CD4-positive, alpha-beta T cell treated with Interleukin-15 for 4 hours (primary cell): Measurements from ENCODE around the gene MYO7B.

Experiments used
- DNase-seq: peaks from one replicate; pipeline ENCODE4 v3.0.0-alpha.2; 2020; ENCODE audit warnings: low spot score

Gene MYO7B

GRCh38 chr2:127535422-127535901, at the start of gene MYO7B:
TSS of gene MYO7B (plus strand) at chr2:127535683. CDS start at chr2:127559723, 24,040 bp downstream.
- DNase-seq = no peak

- DNase-seq = no peak
Observed at GRCh38 chr2:127485694-127486071, 49.8 kb upstream of the MYO7B start.

DNA sequence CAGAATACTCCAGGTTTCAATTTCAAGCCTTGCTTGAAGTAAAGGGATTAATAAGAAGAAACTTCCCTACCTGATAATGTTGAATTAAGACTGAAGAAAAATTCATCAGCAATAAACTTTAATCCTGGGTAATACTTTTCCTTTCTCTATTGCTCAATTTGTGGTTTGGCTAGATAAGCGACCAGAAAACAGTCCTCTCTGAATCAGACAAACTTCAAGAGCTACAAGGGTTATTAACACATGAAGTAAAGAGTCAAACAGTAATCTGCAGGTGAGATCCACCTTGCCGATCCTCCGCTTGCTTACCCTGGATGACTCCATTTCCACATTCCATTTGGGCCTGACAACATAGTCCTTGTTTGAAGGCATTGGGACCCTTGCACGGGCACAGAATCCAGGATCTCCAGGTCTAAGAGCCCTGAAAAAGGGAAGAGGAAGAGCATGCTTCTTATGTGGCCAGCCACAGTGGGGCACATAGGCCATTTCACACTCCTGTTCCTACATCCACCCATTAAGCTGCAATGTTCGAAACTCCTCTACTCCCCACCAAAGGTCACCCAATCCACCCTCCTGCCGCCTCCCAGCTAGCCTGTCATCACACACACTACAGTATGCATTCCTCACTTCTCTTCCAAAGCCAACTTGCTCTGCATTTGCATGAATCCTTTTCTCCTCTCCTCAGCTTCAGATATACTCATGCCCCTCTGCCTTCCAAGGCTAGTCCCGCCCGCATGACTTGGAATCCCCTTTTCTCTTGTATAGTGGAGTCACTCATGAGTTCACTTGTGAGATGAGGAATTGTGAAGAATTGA, 49.0 kb upstream of the MYO7B start:
- DNase-seq = no peak

- DNase-seq = no peak
Observed at GRCh38 chr2:127490283-127490682, 45.2 kb upstream of the MYO7B start.

- no peak for DNase-seq
Observed at GRCh38 chr2:127498386-127498785, 37.1 kb upstream of the MYO7B start.

DNA sequence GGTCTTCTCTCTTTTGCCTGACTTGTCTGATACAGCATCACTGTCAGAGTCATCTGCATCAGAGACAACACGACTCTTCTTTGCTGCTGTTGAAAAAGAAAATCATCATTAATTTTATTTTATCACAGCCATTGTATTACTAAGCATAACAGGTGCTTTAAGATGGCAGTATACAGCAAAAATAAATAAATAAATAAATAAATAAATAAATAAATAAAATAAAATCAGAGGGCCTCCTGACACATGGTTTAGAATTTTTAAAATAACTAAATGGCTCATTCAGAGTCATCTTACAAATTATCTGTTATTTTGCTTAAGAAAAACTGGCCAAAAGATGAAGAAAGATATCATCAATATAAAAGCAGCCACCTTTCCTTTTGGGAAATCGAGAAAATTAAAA, 32.0 kb upstream of the MYO7B start:
- DNase-seq = no peak

GRCh38 chr2:127504552-127505430, 30.7 kb upstream of the MYO7B start:
- DNase-seq = no peak

GRCh38 chr2:127506510-127506909, 29.0 kb upstream of the MYO7B start:
- DNase-seq = no peak

- DNase-seq = no peak
Observed at GRCh38 chr2:127508023-127508630, 27.4 kb upstream of the MYO7B start.

DNA sequence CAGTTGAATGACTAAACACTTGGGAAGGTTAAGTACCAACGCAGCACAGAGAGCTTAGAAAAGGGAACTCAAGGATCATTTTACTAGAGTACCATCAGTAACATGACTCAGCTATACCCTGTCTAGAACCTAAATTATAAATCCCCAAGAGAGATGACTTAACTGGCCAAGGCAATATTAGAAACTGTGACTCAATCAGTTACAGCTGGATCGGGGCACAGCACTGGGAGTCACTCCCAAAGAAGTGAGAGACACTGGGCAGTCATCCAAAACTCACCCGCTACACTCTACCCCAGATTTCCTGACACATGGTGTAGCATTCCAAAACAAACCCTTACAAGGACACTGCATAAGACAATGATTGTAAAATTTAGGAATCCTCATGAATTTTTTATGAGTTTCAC, 26.9 kb upstream of the MYO7B start:
- no peak for DNase-seq

- no peak for DNase-seq
Observed at GRCh38 chr2:127510073-127510472, 25.4 kb upstream of the MYO7B start.

DNA sequence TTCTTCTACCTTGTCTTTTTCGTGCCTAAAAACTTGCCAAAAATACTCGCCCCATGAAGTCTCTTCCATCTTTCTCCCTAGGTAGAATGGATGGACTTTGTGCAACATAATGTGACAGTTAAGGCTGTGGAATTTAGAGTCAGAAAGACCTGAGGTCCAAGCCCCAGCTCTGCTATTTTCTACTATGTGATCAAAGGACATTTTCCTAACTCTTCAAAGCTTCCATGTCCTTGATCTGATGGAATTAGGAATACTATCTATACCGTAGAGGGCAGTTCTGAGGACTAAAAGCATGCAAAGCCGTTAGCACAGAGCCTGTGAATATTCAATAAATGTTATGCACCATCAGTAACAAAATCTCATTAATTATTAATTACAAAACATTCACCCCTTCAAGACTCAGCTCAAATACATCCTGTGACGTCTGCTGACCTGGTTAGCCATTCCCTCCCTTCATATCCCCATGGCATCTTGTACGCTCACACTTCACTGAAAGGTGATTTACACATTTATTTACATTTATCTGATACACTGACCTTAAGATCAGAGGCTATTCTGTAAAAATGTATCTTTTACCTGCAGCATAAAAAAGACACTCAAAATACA, 24.3 kb upstream of the MYO7B start:
- no peak for DNase-seq

- DNase-seq = no peak
Observed at GRCh38 chr2:127511917-127512316, 23.6 kb upstream of the MYO7B start.

GRCh38 chr2:127512362-127512761, 23.1 kb upstream of the MYO7B start:
- DNase-seq = no peak

GRCh38 chr2:127514076-127514475, 21.4 kb upstream of the MYO7B start:
- DNase-seq = no peak

GRCh38 chr2:127514485-127514884, 21.0 kb upstream of the MYO7B start:
- no peak for DNase-seq

DNA sequence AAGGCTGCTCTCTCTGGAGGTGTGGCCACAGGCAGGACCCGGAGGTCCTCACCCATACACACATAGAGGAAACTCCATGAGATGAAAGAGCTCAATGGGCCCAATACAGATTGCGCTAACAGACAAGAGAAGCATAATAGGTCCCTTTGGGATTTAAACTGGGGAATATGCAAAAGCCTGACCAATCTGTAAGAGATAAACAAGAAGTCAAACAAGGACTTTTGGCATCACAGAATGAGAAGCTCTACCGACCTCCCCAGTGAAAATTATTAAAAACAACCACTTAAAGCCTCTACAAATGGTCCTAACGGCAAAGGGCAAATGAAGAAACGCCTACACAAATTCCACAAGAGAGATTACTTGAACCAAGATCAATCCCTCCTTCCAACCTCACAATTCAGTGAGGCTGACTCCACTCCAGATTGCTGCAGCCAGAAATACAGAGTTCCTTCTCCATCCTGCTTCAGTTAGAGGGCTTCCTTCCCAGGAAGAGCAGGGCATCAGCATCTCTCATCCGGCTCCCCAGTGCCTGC, 20.0 kb upstream of the MYO7B start:
- no peak for DNase-seq

DNA sequence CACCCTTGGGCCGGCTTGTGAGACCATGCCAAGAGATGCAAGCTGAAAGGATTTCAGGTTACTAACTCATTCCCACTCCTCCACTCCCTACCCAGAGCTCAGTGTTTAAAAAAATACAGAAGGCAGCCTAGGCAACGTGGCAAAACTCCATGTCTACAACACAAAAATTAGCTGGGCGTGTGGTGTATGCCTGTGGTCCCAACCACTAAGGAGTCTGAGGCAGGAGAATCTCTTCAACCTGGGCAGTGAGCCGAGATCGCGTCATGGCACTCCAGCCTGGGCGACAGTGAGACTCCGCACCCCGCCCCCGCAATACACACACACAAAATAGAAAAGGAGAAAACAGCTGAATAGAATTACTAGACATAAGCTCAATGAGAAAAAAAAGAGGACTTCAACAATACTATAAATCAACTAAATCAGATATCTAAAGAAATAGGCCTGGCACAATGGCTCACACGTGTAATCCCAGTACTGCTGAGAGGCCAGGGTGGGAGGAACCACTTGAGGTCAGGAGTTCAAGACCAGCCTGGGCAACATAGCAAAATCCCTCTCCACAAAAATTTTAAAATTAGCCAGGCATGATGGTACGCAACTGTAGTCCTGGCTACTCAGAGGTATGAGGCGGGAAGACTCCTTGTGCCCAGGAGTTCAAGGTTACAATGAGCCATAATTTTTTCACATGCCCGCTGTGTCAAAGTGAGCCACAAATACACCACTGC, 19.3 kb upstream of the MYO7B start:
- no peak for DNase-seq

DNA sequence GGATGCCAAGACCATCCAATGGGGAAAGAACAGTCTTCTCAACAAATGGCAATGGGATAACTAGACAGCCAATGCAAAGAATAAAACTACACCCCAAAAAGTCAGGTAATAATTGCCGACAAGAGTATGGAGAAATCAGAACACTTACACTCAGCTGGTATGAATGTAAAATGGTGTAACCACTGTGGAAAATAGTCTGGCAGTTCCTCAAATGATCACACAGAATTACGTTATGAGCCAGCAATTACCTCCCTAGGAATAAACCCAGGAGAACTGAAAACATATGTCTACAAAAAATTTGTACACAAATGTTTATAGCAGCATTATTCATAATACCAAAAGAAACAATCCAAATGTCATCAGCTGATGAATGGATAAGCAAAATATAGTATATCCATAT, 18.0 kb upstream of the MYO7B start:
- no peak for DNase-seq

DNA sequence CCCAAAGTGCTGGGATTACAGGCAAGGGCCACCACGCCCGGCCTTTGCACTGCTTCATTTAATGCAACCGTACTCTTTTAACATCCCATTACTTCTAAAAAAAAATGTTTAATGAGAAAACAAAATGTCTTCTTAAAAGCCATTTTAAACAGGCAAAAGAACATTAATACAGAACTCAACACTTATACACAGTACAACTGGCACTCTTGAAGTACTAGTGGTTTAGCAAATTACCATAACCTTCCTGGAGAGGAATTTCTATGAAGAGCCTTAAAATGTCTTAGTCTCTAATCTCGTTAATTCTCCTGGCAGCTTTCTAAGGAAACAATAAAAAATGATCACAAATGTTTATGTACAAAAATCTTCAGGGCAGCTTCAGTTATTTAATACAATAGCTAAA, 15.1 kb upstream of the MYO7B start:
- no peak for DNase-seq

GRCh38 chr2:127523269-127523939, 12.1 kb upstream of the MYO7B start:
- DNase-seq = no peak
